Lung (tissue), 12 donors: ENCODE measurements around the gene NAT8L. TPM values are rescaled to one million over a fixed set of nuclear protein-coding genes. Genes with fewer than 3 reads are reported as not detected.
A peak's percentile ranks its signal among the peaks of the same experiment; 100 is the strongest.

ENCODE experiments used
- ATAC-seq: fragments of 200-7000 bp; cut with Tn5 transposase; one replicate; pipeline ENCODE4 v1.9.1; 2020; ENCODE audit warnings: moderate number of reproducible peaks; ENCODE audit not compliant: insufficient read depth, low FRiP score
- DNase-seq, 3 donors: peaks; one replicate each; pipeline ENCODE4 v3.0.0-alpha.2; 2013 to 2017
- H3K27ac ChIP-seq, 2 donors: one replicate each; pipeline ENCODE4 v1.5.1; 2013; ENCODE audit warnings: mild to moderate bottlenecking in 2 of 2, moderate library complexity in 2 of 2, control low read depth in 1 of 2, inconsistent platforms in 1 of 2, low read depth in 1 of 2, low read length in 1 of 2
- H3K27me3 ChIP-seq, 3 donors: one replicate each; pipeline ENCODE4 v1.5.1; 2013; ENCODE audit warnings: low read length in 2 of 3; ENCODE audit not compliant: control insufficient read depth in 3 of 3, insufficient read depth in 3 of 3
- H3K36me3 ChIP-seq, 4 donors: one replicate each; pipeline ENCODE4 v1.5.1; 2013; ENCODE audit warnings: low read length in 4 of 4, mild to moderate bottlenecking in 1 of 4, moderate library complexity in 1 of 4; ENCODE audit not compliant: control insufficient read depth in 4 of 4, insufficient read depth in 4 of 4
- H3K4me1 ChIP-seq, 5 donors: one replicate each; pipeline ENCODE4 v1.5.1; 2013; ENCODE audit warnings: low read length in 5 of 5, mild to moderate bottlenecking in 2 of 5, moderate library complexity in 1 of 5; ENCODE audit not compliant: control insufficient read depth in 5 of 5, insufficient read depth in 5 of 5
- H3K4me3 ChIP-seq: one replicate; pipeline ENCODE4 v1.5.1; 2013; ENCODE audit warnings: mild to moderate bottlenecking, control low read depth, moderate library complexity
- H3K9ac ChIP-seq, 2 donors: one replicate each; pipeline ENCODE4 v1.5.1; 2013; ENCODE audit warnings: low read length in 2 of 2, control low read depth in 1 of 2; ENCODE audit not compliant: insufficient read depth in 1 of 2
- H3K9me3 ChIP-seq, 4 donors: one replicate each; pipeline ENCODE4 v1.5.1; 2013; ENCODE audit warnings: low read length in 3 of 4, mild to moderate bottlenecking in 1 of 4, moderate library complexity in 1 of 4; ENCODE audit not compliant: control insufficient read depth in 4 of 4, insufficient read depth in 3 of 4
- WGBS, 2 donors: extraction: QIAGEN DNeasy Blood & Tissue Kit; methylation state at CpG; one replicate each; pipeline ENCODE4 v1.1.7; 2013; 5-methylcytosine and 5-hydroxymethylcytosine counted together
- polyA plus RNA-seq, 2 donors: library from polyadenylated mRNA; stranded (reverse); fragments of 200-250 nt; gene quantifications; one replicate each; pipeline ENCODE4 v1.2.1, GENCODE V29; 2013
- total RNA-seq, 2 donors: library from RNA; depleted of rRNA in 1 of 2; stranded (reverse); fragments of >200 nt in 1 of 2; gene quantifications; one replicate each; pipeline ENCODE4 v1.2.1, GENCODE V29; 2014 to 2021
- TF ChIP-seq, protein P1 (sequence below): IDR thresholded peaks from 2 replicates; pipeline ENCODE4 v1.5.1; 2012; ENCODE audit warnings: mild to moderate bottlenecking; ENCODE audit errors: control extremely low read depth, extremely low read depth
- donor health status: control.
- donor health status: control.
- donor health status: Bipolar disorder and iron deficiency.
- donor health status: healthy.
- donor health status: DM: yes; HTN: yes; CAD: no.

NAT8L gene
- total and polyA plus RNA-seq, 4 donors = 0.05 to 0.46 (median 0.17) TPM

DNA sequence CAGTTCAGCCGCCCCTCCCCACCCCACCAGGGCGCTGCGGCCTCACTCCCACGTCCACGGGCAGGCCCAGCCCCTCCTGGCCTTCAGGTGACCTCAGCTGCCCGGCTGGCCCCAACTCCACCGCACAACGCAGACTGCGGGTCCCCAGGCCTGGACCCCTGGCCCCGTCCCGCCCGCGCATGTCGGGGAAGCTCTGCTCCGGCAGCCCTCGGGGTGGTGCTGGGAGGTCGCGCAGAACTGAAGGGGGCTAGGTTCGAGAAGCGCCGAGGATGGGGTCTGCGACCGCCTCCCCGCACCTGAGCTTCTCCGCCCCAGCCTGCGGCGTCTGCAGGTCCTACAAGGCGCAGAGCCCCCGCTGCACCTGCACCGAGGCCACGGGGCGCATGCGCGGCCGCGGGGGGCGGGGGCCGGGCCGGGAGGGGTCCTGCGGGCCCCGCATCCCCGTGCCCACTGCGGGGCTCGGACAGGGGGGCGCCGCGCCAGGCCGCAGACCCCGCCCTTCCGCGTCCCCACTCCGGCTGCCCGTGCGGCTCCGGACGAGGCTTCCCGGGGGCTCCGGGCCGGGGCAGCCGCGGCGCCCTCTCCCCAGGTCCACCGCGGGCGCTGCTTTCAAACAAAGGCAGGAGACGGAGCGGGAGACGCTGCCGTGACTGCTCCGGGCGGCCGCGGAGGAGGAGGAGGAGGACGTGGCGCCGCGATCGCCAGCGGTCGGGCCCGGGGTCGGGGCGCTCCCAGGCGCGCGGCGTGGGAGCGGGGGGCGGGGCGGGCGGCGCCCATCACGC lies 672 bp upstream of the NAT8L start:
- Histone ChIP-seq H3K27ac (no peak overlapping the region), H3K36me3 (no peaks in the 10 kb centered on the region), H3K27me3 (peaks cover 26 to 30% (median 26%) of the 10 kb centered on the region in 3 donors), H3K9ac (no peak overlapping the region), H3K4me1 (peaks cover 0 to 12% (median 0%) of the 10 kb centered on the region in 5 donors), H3K4me3 (peak overlapping the region; percentile 33), H3K9me3 (no peaks in the 10 kb centered on the region)
- DNase-seq (peak in 1 of 3 donors; percentile 15), ATAC-seq (no peak)
- TF ChIP-seq, protein P1, sequence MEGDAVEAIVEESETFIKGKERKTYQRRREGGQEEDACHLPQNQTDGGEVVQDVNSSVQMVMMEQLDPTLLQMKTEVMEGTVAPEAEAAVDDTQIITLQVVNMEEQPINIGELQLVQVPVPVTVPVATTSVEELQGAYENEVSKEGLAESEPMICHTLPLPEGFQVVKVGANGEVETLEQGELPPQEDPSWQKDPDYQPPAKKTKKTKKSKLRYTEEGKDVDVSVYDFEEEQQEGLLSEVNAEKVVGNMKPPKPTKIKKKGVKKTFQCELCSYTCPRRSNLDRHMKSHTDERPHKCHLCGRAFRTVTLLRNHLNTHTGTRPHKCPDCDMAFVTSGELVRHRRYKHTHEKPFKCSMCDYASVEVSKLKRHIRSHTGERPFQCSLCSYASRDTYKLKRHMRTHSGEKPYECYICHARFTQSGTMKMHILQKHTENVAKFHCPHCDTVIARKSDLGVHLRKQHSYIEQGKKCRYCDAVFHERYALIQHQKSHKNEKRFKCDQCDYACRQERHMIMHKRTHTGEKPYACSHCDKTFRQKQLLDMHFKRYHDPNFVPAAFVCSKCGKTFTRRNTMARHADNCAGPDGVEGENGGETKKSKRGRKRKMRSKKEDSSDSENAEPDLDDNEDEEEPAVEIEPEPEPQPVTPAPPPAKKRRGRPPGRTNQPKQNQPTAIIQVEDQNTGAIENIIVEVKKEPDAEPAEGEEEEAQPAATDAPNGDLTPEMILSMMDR = no peak
- WGBS, 2 donors = 0 to 2% methylated on average over 36 to 93 of the region's 93 CpGs

DNA sequence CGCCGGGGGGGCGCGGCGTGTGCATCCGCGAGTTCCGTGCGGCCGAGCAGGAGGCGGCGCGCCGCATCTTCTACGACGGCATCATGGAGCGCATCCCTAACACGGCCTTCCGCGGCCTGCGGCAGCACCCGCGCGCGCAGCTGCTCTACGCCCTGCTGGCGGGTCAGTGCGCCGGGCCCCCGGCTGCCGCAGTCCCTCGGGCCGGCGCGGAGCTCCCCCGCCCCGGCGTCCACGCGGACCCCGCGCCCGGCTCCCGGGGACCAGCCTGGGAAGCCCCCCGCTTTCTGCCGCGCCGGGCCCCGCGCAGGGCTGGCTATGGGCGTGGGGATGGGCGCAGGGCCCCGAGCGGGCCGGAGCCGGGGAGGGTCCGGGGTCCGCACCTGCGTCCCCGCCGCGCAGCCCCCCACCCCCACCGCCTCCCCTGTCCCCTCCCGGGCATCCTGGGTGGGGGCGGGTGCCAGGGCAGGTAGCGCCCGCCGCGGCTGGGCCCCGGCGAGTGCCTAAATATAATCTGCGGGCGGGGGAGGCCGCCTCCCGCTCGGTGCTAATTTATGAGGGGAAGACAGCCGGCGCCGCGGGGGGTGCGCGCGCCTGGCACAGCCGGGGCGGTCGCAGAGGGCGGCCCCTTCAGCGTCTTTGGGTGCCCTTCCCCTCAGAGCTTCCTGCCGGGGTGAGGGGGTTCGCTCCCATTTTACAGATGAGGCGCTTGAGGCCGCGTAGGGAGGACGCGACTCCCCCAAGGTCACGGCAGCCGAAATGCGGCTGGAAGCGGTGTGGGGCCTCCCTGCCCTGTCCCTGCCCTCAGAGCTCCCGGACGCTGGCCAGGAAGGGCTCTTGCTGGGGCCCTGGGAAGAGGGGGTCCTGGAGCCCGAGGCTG lies 837 bp downstream of the NAT8L start:
- ATAC-seq = no peak
- DNase-seq = peak in 1 of 3 donors; percentile 8
- no peak overlapping the region for H3K9ac ChIP-seq
- no peaks in the 10 kb centered on the region for H3K36me3 ChIP-seq
- TF ChIP-seq, protein P1 = no peak
- peaks cover 23 to 26% (median 24%) of the 10 kb centered on the region in 3 donors for H3K27me3 ChIP-seq
- peaks cover 0 to 12% (median 0%) of the 10 kb centered on the region in 5 donors for H3K4me1 ChIP-seq
- H3K27ac ChIP-seq = no peak overlapping the region
- no peak overlapping the region for H3K4me3 ChIP-seq
- no peaks in the 10 kb centered on the region for H3K9me3 ChIP-seq
- 4% methylated on average over 53 to 102 of the region's 102 CpGs for WGBS, 2 donors

DNA sequence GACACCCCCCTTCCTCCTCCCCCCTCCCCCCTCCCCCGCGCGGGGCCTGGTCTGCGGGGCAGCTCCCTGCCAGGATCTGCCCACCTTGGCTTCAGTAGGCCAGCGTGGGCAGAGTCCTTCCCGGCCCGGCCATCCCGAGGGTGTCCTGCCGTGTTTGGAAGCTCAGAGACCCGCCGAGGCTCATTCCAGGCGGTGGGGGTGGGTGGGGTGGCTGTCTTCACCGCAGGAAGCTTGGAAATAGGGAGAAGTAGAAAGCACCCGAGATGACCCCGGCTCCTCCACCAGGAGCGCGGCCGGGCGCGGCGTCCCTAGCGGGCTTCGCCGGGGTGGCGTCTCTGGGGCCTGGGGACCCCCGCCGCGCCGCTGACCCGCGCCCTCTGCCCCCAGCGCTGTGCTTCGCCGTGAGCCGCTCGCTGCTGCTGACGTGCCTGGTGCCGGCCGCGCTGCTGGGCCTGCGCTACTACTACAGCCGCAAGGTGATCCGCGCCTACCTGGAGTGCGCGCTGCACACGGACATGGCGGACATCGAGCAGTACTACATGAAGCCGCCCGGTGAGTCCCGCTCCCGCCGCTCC lies 1.6 kb downstream of the NAT8L start:
- WGBS, 2 donors = 29 to 43% methylated on average over 36 to 54 of the region's 54 CpGs
- no peaks in the 10 kb centered on the region for H3K9me3 ChIP-seq
- no peak overlapping the region for H3K9ac ChIP-seq
- H3K27ac ChIP-seq = no peak overlapping the region
- ATAC-seq (no peak), DNase-seq (no peak)
- TF ChIP-seq, protein P1 = no peak
- peaks cover 18 to 26% (median 24%) of the 10 kb centered on the region in 3 donors for H3K27me3 ChIP-seq
- H3K36me3 ChIP-seq = no peaks in the 10 kb centered on the region
- no peak overlapping the region for H3K4me3 ChIP-seq
- peaks cover 0 to 12% (median 0%) of the 10 kb centered on the region in 5 donors for H3K4me1 ChIP-seq
